Breast epithelium (tissue), 4 donors: ENCODE data around the gene CLDN7. TPM values are rescaled to one million over a fixed set of nuclear protein-coding genes. Genes with fewer than 3 reads are reported as not detected.

Experiments used
- DNase-seq, 2 donors: peaks; one replicate each; pipeline ENCODE4 v3.0.0-alpha.2; 2019; ENCODE audit warnings: low spot score in 2 of 2
- H3K27ac ChIP-seq, 2 donors: fragments of 200-600 bp; sonication (generic) in 1 of 2; one replicate each; pipeline ENCODE4 v1.5.1; 2016 to 2019; ENCODE audit warnings: mild to moderate bottlenecking in 1 of 2
- H3K27me3 ChIP-seq, 2 donors: fragments of 200-600 bp; sonication (generic) in 1 of 2; one replicate each; pipeline versions ENCODE4 v1.5.1 to v1.6.0; 2017 to 2019; ENCODE audit warnings: control low read depth in 1 of 2, mild to moderate bottlenecking in 1 of 2
- H3K36me3 ChIP-seq: fragments of 200-600 bp; one replicate; pipeline ENCODE4 v1.5.1; 2019
- H3K4me1 ChIP-seq, 2 donors: fragments of 200-600 bp; sonication (generic); one replicate each; pipeline ENCODE4 v1.5.1; 2016 to 2019; ENCODE audit warnings: control low read depth in 1 of 2
- H3K4me3 ChIP-seq, 3 donors: fragments of 200-600 bp; sonication (generic); 1 replicate in 2 of 3; 2 replicates in 1 of 3; pipeline ENCODE4 v1.5.1; 2016 to 2019; ENCODE audit warnings: mild to moderate bottlenecking in 3 of 3, moderate library complexity in 2 of 3
- H3K9me3 ChIP-seq, 2 donors: fragments of 200-600 bp; sonication (generic) in 1 of 2; one replicate each; pipeline ENCODE4 v1.5.1; 2016 to 2019; ENCODE audit warnings: control low read depth in 1 of 2
- CTCF ChIP-seq, 3 donors: fragments of 450-650 bp; IDR thresholded peaks; one replicate each; pipeline ENCODE4 v1.5.1; 2016 to 2017; ENCODE audit warnings: antibody characterized with exemption in 3 of 3, mild to moderate bottlenecking in 3 of 3, moderate library complexity in 3 of 3
- POLR2A ChIP-seq: fragments of 450-650 bp; IDR thresholded peaks from one replicate; pipeline ENCODE4 v1.6.1; 2016; ENCODE audit warnings: antibody characterized with exemption, mild to moderate bottlenecking, moderate library complexity
- POLR2AphosphoS5 ChIP-seq, 3 donors: sonication (generic); formaldehyde crosslinking; IDR thresholded peaks; one replicate each; pipeline ENCODE4 v1.6.1; 2017; ENCODE audit warnings: antibody characterized with exemption in 3 of 3
- intact Hi-C: fragments of 100-400 bp; cut with DNase I; formaldehyde crosslinking; loops from one replicate; pipeline ENCODE4 v1.15.1; 2023; ENCODE audit warnings: low total_unique reads
- total RNA-seq, 3 donors: library from RNA; depleted of rRNA; stranded (reverse); fragments of >200 nt; gene quantifications; one replicate each; pipeline ENCODE4 v1.1.0, GENCODE V29; 2016

The CLDN7 gene
- total RNA-seq, 3 donors from 2014 or later = 5.4 to 95.9 (median 60.0) TPM

- H3K4me1 ChIP-seq = peaks cover 0 to 12% of the 10 kb centered on the region in 2 donors
- DNase-seq = no peak
- no peak overlapping the region for H3K27ac ChIP-seq
- peak overlapping the region in 1 of 3 donors; percentile 98 for H3K4me3 ChIP-seq
- no peak for TF ChIP-seq POLR2A
- TF ChIP-seq CTCF (IDR thresholded peaks at IDR 0.05) = no peak
- TF ChIP-seq POLR2AphosphoS5 (IDR thresholded peaks at IDR 0.05) = no peak
- no peaks in the 10 kb centered on the region for H3K9me3 ChIP-seq
- no peaks in the 10 kb centered on the region for H3K27me3 ChIP-seq
- H3K36me3 ChIP-seq = no peaks in the 10 kb centered on the region
- intact Hi-C loops = no loop called here
These were observed 30.2 kb downstream of the CLDN7 start for GRCh38 chr17:7232114-7232513.

DNA sequence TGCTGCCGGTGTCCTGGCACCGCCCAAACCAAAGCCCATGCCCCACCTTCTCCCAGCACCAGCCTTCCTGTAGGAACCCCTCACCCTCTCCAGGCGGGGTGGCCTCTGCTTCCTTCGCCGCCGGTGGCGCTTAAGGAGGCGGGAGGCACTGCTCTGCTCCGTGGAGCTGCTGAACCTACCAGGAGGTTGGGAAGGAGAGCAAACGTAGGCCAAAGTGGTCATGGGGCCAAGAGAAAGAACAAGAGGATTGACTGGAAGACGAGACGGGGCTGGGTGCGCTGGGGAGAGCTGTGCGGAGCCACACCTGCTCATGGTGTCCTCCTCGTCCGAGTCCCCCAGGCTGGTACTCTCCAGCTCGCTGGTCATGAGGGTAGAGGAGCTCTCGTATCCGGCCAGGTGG is 32.8 kb downstream of the CLDN7 start:
- no peaks in the 10 kb centered on the region for H3K9me3 ChIP-seq
- TF ChIP-seq POLR2AphosphoS5 (IDR thresholded peaks at IDR 0.05) (no peak), POLR2A (no peak), CTCF (IDR thresholded peaks at IDR 0.05) (no peak)
- no peaks in the 10 kb centered on the region for H3K27me3 ChIP-seq
- intact Hi-C loops = no loop called here
- peaks cover 0 to 3% of the 10 kb centered on the region in 2 donors for H3K4me1 ChIP-seq
- no peak for DNase-seq
- H3K27ac ChIP-seq = peak overlapping the region in 1 of 2 donors; percentile 88
- H3K4me3 ChIP-seq = no peak overlapping the region
- H3K36me3 ChIP-seq = no peaks in the 10 kb centered on the region

- DNase-seq = no peak
- no peaks in the 10 kb centered on the region for H3K27me3 ChIP-seq
- H3K36me3 ChIP-seq = no peaks in the 10 kb centered on the region
- H3K9me3 ChIP-seq = no peaks in the 10 kb centered on the region
- H3K4me3 ChIP-seq = no peak overlapping the region
- TF ChIP-seq POLR2A (no peak), CTCF (IDR thresholded peaks at IDR 0.05) (no peak), POLR2AphosphoS5 (IDR thresholded peaks at IDR 0.05) (no peak)
- peaks cover 0 to 3% of the 10 kb centered on the region in 2 donors for H3K4me1 ChIP-seq
- peak overlapping the region; percentile 69 to 88 for H3K27ac ChIP-seq
- intact Hi-C loops = no loop called here
These were observed 33.4 kb downstream of the CLDN7 start for GRCh38 chr17:7228920-7229319.

DNA sequence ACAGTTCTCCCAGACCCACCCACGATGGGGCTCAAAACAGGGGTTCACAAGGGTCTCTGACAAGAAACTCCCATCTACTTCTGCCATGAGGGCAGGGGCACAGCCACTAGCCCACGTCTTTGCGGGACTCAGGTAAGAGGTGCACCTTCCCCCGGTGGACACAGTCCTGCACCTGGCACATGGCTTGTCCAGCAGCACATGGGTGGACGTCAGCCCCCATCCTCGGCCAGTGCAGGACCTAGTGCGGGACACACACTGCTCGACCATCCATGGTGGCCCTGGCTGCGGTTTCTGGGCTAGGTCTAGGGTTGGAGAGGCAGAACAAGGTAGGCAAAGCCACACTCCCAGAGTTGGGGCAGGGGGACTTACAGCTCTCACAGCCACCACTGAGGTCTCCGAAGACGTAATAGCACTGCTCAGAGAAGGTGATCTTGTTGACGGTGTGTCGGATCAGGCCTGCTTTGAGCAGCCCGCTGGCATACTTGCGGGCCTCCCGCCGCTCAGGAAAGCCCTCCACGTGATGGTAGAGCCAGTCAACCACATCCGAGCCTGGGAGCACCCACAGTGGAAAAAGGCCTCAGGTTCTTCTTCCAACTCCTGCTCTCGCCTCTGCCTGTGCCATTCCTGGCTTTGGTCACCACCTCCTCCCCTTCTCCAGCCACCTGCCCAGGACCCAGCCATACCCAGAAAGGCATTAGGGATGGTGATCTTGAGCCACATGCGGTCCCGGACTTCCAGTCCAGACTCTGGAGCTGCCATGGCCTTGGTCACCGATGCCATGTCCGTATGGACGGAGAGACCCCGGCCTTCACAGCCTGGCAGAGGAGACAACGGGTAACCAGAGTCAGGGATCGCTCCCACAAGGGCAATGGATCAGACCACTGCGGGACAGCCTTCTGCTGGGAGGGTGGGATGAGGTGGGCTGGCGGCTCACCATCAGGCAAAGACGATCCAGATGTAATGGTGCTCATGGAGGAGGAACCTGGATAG is 35.3 kb downstream of the CLDN7 start:
- no peak for TF ChIP-seq POLR2A
- TF ChIP-seq POLR2AphosphoS5 (IDR thresholded peaks at IDR 0.05) = no peak
- TF ChIP-seq CTCF (IDR thresholded peaks at IDR 0.05) = no peak
- H3K27me3 ChIP-seq = no peaks in the 10 kb centered on the region
- H3K4me3 ChIP-seq = no peak overlapping the region
- peak overlapping the region; percentile 69 to 88 for H3K27ac ChIP-seq
- peaks cover 0 to under 1% of the 10 kb centered on the region in 2 donors for H3K4me1 ChIP-seq
- H3K9me3 ChIP-seq = no peaks in the 10 kb centered on the region
- no peaks in the 10 kb centered on the region for H3K36me3 ChIP-seq
- intact Hi-C loops = no loop called here
- DNase-seq = no peak

DNA sequence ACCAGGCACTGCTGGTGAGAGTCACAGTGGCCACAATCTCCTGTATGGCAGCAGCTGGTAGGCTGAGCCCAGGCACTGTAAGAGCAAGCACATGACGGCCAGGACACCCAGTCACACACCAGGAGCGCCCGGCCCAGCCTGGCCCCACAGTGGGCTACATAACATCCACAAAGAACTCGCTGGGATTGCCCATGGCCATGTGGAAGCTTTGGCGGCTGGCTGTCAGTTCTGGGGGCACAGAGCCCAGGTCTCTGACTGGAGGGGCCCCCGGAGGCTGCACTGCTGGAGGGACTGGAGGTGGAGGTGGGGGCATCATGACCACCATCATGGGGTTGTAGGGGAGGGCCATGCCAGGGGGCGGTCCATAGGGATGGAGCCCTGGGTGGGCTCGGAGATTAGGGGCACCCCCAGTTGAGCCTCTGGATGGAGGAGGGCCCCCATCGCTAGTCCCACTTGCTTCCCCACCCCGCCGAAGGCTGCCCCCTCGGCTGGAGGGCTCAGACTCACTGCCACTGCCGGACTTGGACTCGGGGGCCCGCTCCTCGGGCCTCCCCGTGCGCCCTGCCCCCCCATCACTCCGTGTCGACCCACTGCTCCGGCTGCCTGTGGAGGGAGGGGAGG is 36.5 kb downstream of the CLDN7 start:
- peak overlapping the region; percentile 21 to 88 for H3K27ac ChIP-seq
- no peaks in the 10 kb centered on the region for H3K36me3 ChIP-seq
- no peaks in the 10 kb centered on the region for H3K9me3 ChIP-seq
- no peak for DNase-seq
- H3K4me3 ChIP-seq = no peak overlapping the region
- H3K27me3 ChIP-seq = no peaks in the 10 kb centered on the region
- peaks cover 3 to 8% of the 10 kb centered on the region in 2 donors for H3K4me1 ChIP-seq
- intact Hi-C loops = no loop called here
- TF ChIP-seq CTCF (IDR thresholded peaks at IDR 0.05) (no peak), POLR2AphosphoS5 (IDR thresholded peaks at IDR 0.05) (no peak), POLR2A (no peak)
